ENCODE measurements around the gene MAP2K7.

Gene MAP2K7

DNA sequence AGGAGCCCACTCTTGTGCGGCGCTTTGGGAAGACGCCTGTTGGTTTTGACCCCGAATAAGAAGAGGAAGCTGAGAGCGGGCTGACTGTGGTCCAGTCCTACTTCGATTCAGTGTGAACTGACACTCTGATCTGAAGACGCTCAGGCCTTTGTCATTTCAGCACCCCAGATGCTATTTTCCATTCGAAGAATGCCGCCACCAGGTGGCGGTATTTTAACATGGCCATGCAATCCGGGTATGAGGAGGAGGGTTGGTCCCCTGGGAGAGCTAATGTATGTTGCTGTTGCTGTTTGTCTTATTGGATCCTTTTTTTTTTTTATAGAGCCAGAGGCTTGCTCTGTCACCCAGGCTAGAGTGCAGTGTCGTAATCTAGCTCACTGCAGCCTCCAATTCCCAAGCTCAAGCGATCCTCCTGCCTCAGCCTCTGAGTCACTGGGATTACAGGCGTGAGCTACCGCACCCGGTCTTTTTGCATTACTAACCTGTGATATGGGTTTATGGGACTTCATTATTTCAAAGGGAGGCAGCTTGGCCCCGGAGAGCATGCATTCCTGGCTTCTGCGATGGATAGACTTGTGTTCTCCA is 40.6 kb downstream of the MAP2K7 start:
- DNase-seq: peak; percentile 89 to 93
- peak overlapping the region; percentile 82 to 93 for H3K4me3 ChIP-seq
- peak overlapping the region; percentile 99 to 100 for H3K27ac ChIP-seq
- intact Hi-C loops (cut with DNase I; ENCODE audit: low total_unique reads): loop anchor here (10.0 kb wide), 1 partner anchor 61 kb away; the partner anchor contains the start of gene ELAVL1
- H3K9me3 ChIP-seq: no peaks in the 10 kb centered on the region
- no peaks in the 10 kb centered on the region for H3K27me3 ChIP-seq
- peaks cover 17 to 21% (median 17%) of the 10 kb centered on the region in 3 donors for H3K36me3 ChIP-seq
- TF ChIP-seq, protein P1, sequence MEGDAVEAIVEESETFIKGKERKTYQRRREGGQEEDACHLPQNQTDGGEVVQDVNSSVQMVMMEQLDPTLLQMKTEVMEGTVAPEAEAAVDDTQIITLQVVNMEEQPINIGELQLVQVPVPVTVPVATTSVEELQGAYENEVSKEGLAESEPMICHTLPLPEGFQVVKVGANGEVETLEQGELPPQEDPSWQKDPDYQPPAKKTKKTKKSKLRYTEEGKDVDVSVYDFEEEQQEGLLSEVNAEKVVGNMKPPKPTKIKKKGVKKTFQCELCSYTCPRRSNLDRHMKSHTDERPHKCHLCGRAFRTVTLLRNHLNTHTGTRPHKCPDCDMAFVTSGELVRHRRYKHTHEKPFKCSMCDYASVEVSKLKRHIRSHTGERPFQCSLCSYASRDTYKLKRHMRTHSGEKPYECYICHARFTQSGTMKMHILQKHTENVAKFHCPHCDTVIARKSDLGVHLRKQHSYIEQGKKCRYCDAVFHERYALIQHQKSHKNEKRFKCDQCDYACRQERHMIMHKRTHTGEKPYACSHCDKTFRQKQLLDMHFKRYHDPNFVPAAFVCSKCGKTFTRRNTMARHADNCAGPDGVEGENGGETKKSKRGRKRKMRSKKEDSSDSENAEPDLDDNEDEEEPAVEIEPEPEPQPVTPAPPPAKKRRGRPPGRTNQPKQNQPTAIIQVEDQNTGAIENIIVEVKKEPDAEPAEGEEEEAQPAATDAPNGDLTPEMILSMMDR (IDR thresholded peaks at IDR 0.05): peak; percentile 73 to 84
- peaks cover 0 to 29% (median 17%) of the 10 kb centered on the region in 4 donors for H3K4me1 ChIP-seq

DNA sequence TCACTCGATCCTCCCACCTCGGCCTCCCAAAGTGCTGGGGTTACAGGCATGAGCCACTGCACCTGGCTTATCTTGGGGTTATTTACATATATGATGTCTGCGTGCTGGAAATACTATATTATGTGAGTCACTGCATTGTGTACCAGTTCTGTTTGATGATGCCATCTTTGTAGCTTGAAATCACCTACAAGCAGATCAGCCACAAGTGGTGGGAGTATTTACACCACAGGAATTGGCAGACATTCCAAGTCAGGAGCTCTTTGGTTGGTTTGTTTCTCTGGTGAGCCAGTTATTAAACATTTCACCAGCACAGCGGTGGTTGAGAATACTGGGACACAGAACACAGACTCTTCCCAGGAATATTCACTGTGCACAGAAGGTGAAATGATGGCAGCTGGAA is 44.3 kb downstream of the MAP2K7 start:
- Histone ChIP-seq H3K4me3 (no peak overlapping the region), H3K36me3 (no peaks in the 10 kb centered on the region), H3K27ac (no peak overlapping the region), H3K4me1 (peaks cover 0 to 1% (median under 1%) of the 10 kb centered on the region in 4 donors), H3K9me3 (no peaks in the 10 kb centered on the region), H3K27me3 (no peaks in the 10 kb centered on the region)
- TF ChIP-seq, protein P1 (IDR thresholded peaks at IDR 0.05): no peak
- intact Hi-C loops (cut with DNase I; ENCODE audit: low total_unique reads): loop anchor here (5.0 to 10.0 kb wide), 2 partner anchors 57 to 304 kb away; partner anchors contain the start of gene ELAVL1
- no peak for DNase-seq

DNA sequence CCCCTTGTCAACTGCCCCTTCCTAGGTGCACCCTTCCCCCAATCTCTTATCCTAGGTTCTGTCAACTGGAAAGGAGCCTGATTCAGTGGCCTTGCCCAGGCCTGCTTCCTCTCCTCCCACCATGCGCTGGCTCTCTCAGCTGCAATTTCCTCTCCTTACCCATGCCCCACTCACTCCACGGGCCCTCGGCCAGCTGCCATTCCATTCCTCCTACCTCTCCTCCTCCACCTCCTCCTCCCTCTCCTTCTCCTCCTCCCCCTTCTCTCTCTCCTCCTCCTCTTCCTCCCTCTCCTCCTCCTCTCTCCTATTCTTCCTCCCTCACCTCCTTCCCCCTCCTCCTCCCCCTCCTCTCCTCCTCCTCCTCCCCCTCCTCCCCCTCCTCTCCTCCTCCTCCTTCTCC is 49.4 kb downstream of the MAP2K7 start:
- H3K27ac ChIP-seq: no peak overlapping the region
- TF ChIP-seq, protein P1 (IDR thresholded peaks at IDR 0.05): no peak
- no peaks in the 10 kb centered on the region for H3K4me1 ChIP-seq
- H3K36me3 ChIP-seq: peaks cover 0 to 12% (median 4%) of the 10 kb centered on the region in 3 donors
- no peak overlapping the region for H3K4me3 ChIP-seq
- no peaks in the 10 kb centered on the region for H3K27me3 ChIP-seq
- H3K9me3 ChIP-seq: no peaks in the 10 kb centered on the region
- intact Hi-C loops (cut with DNase I; ENCODE audit: low total_unique reads): no loop called here
- no peak for DNase-seq

DNA sequence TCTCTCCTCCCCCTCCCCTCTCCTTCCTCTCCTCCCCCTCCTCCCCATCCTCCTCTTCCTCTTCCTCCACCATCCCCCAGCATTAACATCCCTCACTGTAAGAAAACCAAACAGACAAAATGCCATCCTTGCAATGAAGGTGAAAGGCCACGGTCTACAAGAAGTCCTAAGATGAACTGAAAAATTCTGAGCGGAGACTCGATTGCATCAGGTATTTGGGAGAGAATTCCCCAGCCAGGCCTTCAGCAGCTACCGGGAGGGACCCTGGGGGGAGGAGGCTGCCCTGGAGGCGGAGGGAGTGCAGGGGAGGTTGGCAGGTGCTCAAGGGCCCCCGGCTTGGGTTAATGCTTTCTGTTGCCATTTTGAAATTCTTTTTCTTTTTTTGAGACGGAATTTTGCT is 49.9 kb downstream of the MAP2K7 start:
- Histone ChIP-seq H3K27me3 (no peaks in the 10 kb centered on the region), H3K9me3 (no peaks in the 10 kb centered on the region), H3K36me3 (peaks cover 0 to 16% (median 7%) of the 10 kb centered on the region in 3 donors), H3K4me3 (no peak overlapping the region), H3K27ac (no peak overlapping the region), H3K4me1 (no peaks in the 10 kb centered on the region)
- TF ChIP-seq, protein P1 (IDR thresholded peaks at IDR 0.05): no peak
- no peak for DNase-seq
- intact Hi-C loops (cut with DNase I; ENCODE audit: low total_unique reads): no loop called here

DNA sequence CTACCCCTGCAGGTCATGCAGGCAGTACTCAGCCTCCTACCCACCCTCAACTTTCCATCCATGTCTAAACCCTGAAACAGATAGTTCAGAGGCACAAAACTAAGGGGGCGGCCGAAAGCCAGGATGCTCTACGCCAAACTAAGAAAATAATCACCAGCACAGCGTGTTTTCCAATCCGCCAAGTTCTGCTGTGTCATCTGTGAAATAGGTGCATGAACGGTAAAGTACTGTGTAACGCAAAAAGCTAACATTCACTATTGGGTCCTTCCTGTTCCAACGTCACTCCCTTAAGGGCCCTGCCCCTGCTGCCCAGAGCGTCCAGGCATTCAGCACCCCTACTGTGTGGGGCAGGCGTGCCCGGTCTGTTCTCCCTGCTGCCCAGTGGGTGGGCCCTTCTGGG is 52.0 kb downstream of the MAP2K7 start:
- Histone ChIP-seq H3K27me3 (no peaks in the 10 kb centered on the region), H3K27ac (no peak overlapping the region), H3K4me3 (no peak overlapping the region), H3K4me1 (no peaks in the 10 kb centered on the region), H3K9me3 (no peaks in the 10 kb centered on the region), H3K36me3 (peaks cover 0 to 30% (median 19%) of the 10 kb centered on the region in 3 donors)
- TF ChIP-seq, protein P1 (IDR thresholded peaks at IDR 0.05): no peak
- intact Hi-C loops (cut with DNase I; ENCODE audit: low total_unique reads): no loop called here
- no peak for DNase-seq

Measured in tibial artery (tissue), 4 donors.